ENCODE measurements around the gene ATP2B3.

ATP2B3 gene

DNA sequence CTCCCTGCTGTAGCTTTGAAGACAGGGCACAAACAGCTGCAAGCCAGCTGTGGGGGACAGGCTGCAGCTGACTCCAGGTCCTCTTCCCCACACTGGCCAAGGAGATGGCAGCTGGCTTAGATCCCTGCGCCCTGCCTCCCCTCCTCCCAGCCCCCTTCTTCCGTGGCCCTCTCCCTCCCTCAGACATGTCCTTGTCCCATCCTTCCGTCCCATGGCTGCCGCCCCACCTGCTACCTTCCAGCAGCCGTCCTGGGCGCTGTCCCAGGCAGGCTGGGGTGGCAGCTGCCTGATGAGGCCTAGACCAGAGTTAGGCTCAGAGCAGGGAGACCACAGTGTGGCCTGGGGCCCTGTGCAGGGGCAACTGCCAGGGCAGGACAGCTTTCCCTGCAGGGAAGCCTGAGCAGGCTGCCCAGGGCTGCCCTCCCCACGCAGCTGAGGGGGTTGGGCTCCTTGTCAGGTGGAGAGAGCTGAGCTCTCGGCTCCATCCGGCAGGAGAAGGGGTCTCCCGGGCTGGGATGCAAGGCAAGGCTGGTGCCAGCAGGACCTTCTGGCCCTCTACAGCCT lies 26.0 kb upstream of the ATP2B3 start:
- TF ChIP-seq EZH2phosphoT487 (IDR thresholded peaks at IDR 0.05; ENCODE audit: borderline replicate concordance) = no peak
- TF ChIP-seq, protein P1, sequence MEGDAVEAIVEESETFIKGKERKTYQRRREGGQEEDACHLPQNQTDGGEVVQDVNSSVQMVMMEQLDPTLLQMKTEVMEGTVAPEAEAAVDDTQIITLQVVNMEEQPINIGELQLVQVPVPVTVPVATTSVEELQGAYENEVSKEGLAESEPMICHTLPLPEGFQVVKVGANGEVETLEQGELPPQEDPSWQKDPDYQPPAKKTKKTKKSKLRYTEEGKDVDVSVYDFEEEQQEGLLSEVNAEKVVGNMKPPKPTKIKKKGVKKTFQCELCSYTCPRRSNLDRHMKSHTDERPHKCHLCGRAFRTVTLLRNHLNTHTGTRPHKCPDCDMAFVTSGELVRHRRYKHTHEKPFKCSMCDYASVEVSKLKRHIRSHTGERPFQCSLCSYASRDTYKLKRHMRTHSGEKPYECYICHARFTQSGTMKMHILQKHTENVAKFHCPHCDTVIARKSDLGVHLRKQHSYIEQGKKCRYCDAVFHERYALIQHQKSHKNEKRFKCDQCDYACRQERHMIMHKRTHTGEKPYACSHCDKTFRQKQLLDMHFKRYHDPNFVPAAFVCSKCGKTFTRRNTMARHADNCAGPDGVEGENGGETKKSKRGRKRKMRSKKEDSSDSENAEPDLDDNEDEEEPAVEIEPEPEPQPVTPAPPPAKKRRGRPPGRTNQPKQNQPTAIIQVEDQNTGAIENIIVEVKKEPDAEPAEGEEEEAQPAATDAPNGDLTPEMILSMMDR (conservative IDR thresholded peaks at IDR 0.05; ENCODE audit: low read length) = no peak
- Histone ChIP-seq H3K4me2 (ENCODE audit: low read depth, low read length, poor library complexity, severe bottlenecking) (no peak overlapping the region), H3K36me3 (ENCODE audit: insufficient read depth, low read length) (no peaks in the 10 kb centered on the region), H3K27me3 (ENCODE audit: insufficient read depth, low read length, poor library complexity, severe bottlenecking) (no peaks in the 10 kb centered on the region), H2AFZ (ENCODE audit: low read length) (no peak overlapping the region), H4K20me1 (ENCODE audit: insufficient read depth, low read length, poor library complexity, severe bottlenecking) (no peaks in the 10 kb centered on the region), H3K79me2 (ENCODE audit: insufficient read depth, low read length) (no peaks in the 10 kb centered on the region), H3K9me3 (ENCODE audit: insufficient read depth, low read depth, low read length) (no peaks in the 10 kb centered on the region), H3K4me1 (ENCODE audit: insufficient read depth, low read length, poor library complexity, severe bottlenecking) (no peaks in the 10 kb centered on the region), H3K4me3 (ENCODE audit: low read length, poor library complexity, severe bottlenecking) (no peak overlapping the region), H3K9me2 (replicated peaks; ENCODE audit: low read depth, low read length) (no peaks in the 10 kb centered on the region), H3K9ac (ENCODE audit: low read depth, low read length, poor library complexity, severe bottlenecking) (no peak overlapping the region), H3F3A (ENCODE audit: low read depth) (no peaks in the 10 kb centered on the region)

DNA sequence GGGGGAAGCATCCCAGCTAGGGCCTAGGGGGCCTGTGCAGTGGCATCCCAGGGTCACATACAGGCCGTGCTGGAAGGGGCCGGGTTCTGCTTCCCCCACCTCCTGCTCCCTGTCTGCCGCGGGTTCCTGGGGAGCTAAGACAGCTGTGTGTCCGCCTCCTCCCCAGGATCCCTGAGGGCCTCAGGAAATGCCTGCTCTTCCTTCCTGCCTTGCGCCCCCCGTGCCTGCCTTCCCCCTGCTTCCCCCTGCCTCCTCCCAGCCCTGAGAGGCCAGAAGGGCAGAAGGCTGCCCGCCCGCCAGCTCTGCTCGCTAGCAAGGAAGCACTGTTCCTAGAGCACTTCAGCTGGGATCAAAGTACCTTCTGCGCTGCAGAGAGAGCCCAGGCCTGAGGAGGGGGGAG lies 25.5 kb upstream of the ATP2B3 start:
- Histone ChIP-seq H2AFZ (ENCODE audit: low read length) (no peak overlapping the region), H3F3A (ENCODE audit: low read depth) (no peaks in the 10 kb centered on the region), H3K4me2 (ENCODE audit: low read depth, low read length, poor library complexity, severe bottlenecking) (no peak overlapping the region), H3K9me2 (replicated peaks; ENCODE audit: low read depth, low read length) (no peaks in the 10 kb centered on the region), H3K79me2 (ENCODE audit: insufficient read depth, low read length) (no peaks in the 10 kb centered on the region), H3K4me1 (ENCODE audit: insufficient read depth, low read length, poor library complexity, severe bottlenecking) (no peaks in the 10 kb centered on the region), H3K9ac (ENCODE audit: low read depth, low read length, poor library complexity, severe bottlenecking) (no peak overlapping the region), H4K20me1 (ENCODE audit: insufficient read depth, low read length, poor library complexity, severe bottlenecking) (no peaks in the 10 kb centered on the region), H3K9me3 (ENCODE audit: insufficient read depth, low read depth, low read length) (no peaks in the 10 kb centered on the region), H3K27me3 (ENCODE audit: insufficient read depth, low read length, poor library complexity, severe bottlenecking) (no peaks in the 10 kb centered on the region), H3K36me3 (ENCODE audit: insufficient read depth, low read length) (no peaks in the 10 kb centered on the region), H3K4me3 (ENCODE audit: low read length, poor library complexity, severe bottlenecking) (no peak overlapping the region)
- TF ChIP-seq EZH2phosphoT487 (IDR thresholded peaks at IDR 0.05; ENCODE audit: borderline replicate concordance) = no peak
- TF ChIP-seq, protein P1 (conservative IDR thresholded peaks at IDR 0.05; ENCODE audit: low read length) = no peak

DNA sequence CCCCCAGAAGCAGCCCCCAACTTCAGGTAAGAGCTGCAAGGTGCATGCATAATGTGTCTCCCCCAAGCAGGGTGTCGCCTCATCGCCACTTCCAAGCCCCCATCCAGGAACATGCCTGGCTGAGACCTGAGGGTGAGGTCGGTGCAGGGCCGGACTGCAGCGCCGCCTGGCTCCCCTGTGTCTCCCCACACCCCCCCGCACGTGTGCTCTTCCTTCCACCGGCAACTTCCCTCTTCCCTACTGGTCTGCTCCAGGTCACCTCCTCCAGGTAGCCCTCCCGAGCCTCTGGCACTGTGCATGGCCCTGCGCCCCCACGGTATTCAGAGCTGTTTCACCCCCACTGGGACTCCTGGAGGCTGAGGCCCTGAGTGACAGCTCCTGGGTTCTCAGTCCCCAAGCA lies 24.9 kb upstream of the ATP2B3 start:
- Histone ChIP-seq H3F3A (ENCODE audit: low read depth) (no peaks in the 10 kb centered on the region), H3K36me3 (ENCODE audit: insufficient read depth, low read length) (no peaks in the 10 kb centered on the region), H3K27me3 (ENCODE audit: insufficient read depth, low read length, poor library complexity, severe bottlenecking) (no peaks in the 10 kb centered on the region), H3K79me2 (ENCODE audit: insufficient read depth, low read length) (no peaks in the 10 kb centered on the region), H4K20me1 (ENCODE audit: insufficient read depth, low read length, poor library complexity, severe bottlenecking) (no peaks in the 10 kb centered on the region), H2AFZ (ENCODE audit: low read length) (no peak overlapping the region), H3K4me3 (ENCODE audit: low read length, poor library complexity, severe bottlenecking) (no peak overlapping the region), H3K9ac (ENCODE audit: low read depth, low read length, poor library complexity, severe bottlenecking) (no peak overlapping the region), H3K9me3 (ENCODE audit: insufficient read depth, low read depth, low read length) (no peaks in the 10 kb centered on the region), H3K4me1 (ENCODE audit: insufficient read depth, low read length, poor library complexity, severe bottlenecking) (no peaks in the 10 kb centered on the region), H3K4me2 (ENCODE audit: low read depth, low read length, poor library complexity, severe bottlenecking) (no peak overlapping the region), H3K9me2 (replicated peaks; ENCODE audit: low read depth, low read length) (no peaks in the 10 kb centered on the region)
- TF ChIP-seq, protein P1 (conservative IDR thresholded peaks at IDR 0.05; ENCODE audit: low read length) = no peak
- no peak for TF ChIP-seq EZH2phosphoT487 (IDR thresholded peaks at IDR 0.05; ENCODE audit: borderline replicate concordance)
